ENCODE measurements around the gene ADGRE1.
"Not testable (repeated sequence)": the region's sequence is repeated elsewhere in the genome, so short reads cannot be mapped to it uniquely, and the experiment has no call there.

ADGRE1 gene, protein sequence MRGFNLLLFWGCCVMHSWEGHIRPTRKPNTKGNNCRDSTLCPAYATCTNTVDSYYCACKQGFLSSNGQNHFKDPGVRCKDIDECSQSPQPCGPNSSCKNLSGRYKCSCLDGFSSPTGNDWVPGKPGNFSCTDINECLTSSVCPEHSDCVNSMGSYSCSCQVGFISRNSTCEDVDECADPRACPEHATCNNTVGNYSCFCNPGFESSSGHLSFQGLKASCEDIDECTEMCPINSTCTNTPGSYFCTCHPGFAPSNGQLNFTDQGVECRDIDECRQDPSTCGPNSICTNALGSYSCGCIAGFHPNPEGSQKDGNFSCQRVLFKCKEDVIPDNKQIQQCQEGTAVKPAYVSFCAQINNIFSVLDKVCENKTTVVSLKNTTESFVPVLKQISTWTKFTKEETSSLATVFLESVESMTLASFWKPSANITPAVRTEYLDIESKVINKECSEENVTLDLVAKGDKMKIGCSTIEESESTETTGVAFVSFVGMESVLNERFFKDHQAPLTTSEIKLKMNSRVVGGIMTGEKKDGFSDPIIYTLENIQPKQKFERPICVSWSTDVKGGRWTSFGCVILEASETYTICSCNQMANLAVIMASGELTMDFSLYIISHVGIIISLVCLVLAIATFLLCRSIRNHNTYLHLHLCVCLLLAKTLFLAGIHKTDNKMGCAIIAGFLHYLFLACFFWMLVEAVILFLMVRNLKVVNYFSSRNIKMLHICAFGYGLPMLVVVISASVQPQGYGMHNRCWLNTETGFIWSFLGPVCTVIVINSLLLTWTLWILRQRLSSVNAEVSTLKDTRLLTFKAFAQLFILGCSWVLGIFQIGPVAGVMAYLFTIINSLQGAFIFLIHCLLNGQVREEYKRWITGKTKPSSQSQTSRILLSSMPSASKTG

DNA sequence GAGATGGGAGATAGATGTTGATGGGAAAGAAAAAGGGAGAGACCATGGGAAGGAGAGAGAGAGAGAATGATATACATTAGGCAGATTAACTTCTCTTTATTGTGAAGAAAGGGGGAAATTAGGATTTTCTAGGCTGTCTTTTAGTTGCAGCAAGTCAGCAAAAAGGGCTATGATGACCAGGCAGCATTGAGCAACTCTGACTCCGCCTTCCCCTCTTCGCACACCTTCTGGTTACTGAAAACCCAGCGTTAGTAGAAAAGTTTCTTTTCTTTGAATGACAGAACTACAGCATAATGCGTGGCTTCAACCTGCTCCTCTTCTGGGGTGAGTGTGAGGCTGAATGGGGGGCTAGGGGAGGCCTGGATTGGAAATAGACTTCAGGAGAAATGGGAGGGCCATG is at the start of gene ADGRE1:
Gene ADGRE1 (plus strand): TSS at position 264 of the 400 bp plus-strand sequence. CDS start 30 bp downstream, at position 294.
- no peak for DNase-seq (ENCODE audit: low read depth)

DNA sequence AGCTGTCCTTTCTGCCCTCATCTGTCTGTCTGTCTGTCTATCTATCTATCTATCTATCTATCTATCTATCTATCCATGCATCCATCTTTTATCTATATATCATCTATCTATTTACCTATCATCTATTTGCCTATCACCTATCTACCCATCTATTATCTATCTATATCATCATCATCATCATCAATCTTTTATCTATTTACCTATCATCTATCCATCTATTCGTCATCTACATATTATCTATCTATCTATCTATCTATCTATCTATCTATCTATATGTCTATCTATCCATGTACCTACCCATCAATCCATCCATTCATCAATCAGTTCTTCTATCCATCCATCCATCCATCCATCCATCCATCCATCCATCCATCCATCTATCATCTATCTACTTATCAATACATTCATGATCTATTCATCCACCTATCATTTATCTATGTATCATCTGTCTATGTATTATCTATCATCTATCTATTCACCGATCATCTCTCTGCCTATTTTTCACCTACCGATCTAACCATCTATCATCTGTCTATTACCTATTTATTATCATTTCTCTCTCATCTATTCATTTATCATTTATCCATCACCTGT is 49.2 kb upstream of the ADGRE1 start:
- DNase-seq (ENCODE audit: low read depth) = no peak

DNA sequence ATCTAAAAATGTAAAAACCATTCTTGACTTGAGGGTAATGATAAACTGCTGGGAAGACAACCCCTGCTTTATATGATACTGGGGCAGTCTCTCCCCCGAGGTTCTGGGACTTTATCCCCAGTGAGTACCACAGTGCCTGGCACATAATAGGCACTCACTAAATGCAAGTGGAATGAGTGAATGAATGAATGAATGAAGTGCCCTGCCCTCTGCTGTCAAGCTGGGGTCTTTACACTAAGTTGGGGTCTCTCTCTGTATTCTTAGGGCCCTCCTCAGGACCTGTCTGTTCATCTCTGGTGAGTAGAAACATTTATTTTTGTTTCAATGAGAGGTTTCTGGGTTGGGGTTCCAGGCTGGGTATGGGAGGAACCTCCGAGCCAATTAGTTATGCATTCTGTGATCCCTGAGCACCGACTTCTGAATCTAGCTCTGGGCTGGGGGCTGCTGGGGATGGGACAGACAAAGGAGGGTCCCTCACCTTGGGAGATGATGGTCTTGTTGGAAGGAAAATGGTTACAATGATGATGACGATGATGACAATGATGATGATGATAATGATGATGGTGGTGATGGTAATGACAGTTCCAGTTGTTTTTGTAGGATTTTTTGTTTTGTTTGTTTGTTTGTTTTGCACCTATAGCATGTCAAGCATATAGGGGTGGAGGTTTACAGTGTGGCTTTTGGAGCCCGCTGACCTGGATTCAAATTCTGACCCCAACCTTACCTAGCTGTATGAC is 44.3 kb upstream of the ADGRE1 start:
- DNase-seq (ENCODE audit: low read depth) = no peak

DNA sequence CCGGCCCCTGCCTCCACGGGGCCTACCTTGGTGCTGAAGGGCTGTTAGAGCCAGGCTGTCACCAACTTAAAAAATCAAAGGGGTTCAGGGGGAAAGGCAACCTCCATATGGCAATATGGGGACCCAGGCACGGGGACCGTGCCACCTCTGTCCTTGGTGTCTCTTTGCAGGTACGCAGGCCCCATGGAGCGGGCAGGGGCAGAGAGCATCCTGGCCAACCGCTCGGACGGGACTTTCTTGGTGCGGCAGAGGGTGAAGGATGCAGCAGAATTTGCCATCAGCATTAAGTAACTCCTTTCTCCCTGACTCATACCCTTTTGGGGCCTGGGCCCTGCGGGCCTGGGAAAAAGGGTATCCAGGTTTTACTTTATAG is 39.6 kb upstream of the ADGRE1 start:
- DNase-seq (ENCODE audit: low read depth) = no peak

DNA sequence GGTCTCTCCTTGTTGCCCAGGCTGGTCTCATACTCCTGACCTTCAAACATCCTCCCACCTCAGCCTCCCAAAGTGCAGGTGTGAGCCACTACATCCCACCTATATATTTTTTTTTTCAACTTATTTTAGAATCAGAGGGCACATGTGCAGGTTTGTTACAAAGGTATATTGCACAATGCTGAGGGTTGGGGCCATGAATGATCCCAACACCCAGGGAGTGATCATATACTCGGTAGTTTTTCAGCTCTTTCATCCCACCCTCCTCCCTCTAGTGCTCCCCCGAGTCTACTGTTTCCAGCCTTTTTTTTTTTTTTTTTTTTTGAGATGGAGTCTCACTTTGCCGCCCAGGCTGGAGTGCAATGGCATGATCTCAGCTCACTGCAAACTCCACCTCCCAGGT is 38.4 kb upstream of the ADGRE1 start:
- no peak for DNase-seq (ENCODE audit: low read depth)

DNA sequence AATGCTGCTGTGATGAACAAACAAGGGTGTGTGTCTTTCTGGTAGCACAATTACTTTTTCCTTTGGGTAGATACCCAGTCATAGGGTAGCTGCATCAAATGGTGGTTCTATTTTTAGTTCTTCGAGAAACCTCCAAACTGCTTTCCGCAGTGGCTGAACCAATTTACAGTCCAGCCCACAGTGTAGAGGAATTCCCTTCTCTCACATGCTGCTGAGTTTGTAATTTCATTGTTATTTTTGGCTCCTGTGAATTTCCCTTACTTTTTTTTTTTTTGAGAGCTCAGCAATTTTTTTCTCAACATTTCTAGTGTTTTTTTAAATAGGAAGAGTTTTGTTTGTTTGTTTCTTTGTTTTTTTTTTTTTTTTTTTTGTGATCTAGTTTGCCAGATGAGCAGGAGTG is 37.5 kb upstream of the ADGRE1 start:
- DNase-seq (ENCODE audit: low read depth) = no peak

DNA sequence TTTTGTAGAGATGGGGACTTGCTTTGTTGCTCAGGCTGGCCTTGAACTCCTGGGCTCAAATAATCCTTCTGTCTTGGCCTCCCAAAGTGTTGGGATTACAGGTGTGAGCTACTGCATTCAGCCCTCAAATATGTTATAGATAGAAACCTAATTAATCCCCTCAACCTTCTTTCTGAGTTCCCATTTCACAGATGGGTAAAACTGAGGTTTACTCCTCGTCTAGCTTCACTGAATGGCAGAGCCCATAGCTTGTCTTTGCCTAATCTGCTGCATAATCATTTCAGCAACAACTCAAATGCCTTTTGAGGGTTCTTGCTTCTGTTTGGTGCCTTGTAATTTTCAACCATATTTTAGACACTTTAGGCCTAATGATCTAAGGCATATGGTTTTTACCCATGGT is 36.0 kb upstream of the ADGRE1 start:
- DNase-seq (ENCODE audit: low read depth) = no peak

DNA sequence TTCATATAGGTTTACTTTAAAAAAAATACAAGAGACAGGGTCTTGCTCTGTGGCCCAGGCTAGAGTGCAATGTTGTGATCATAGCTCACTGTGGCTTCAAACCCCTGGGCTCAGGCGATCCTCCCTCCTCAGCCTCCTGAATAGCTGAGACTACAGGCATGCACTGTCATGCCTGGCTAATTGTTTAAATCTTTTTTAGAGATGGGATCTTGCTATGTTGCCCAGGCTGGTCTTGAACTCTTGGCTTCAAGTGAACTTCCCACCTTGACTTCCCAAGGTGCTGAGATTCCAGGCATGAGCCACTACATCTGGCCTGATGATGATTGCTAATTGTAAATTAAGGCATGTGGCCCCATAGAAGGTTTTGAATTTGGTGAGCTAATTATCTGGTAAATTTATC is 35.4 kb upstream of the ADGRE1 start:
- DNase-seq (ENCODE audit: low read depth) = no peak

DNA sequence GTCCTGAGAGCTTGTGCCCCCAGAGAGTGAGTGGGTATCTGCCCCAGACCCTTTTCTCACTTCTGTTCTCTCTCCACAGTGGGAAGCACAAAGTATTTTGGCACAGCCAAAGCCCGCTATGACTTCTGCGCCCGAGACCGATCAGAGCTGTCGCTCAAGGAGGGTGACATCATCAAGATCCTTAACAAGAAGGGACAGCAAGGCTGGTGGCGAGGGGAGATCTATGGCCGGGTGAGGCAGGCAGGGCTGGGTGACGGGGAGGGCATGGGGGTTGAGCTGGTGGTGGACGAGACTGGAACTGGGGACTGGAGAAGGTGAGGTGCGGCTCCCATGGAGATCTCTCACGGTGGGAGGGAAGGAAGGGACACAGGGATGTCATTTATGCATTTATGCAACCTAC is 33.5 kb upstream of the ADGRE1 start:
- DNase-seq (ENCODE audit: low read depth) = no peak

DNA sequence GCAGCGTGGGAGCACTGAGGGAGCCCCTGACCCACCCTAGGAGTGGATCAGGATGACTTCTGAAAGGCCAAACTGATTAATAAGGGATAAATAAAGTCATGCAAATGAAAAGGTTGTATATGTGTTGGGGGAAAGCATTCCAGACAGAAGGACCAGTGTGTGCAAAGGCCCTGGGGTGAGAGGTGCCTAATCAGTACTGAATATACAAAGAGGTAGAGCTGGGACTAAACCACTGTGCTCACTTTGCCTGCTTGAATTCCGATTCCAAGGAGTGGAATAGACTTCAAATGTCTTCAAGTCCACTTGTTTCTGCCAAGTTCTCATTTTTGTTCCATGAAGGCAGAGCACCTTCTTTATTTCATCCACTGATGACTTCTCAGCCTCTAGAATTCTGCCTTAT is 32.6 kb upstream of the ADGRE1 start:
- DNase-seq (ENCODE audit: low read depth) = no peak

DNA sequence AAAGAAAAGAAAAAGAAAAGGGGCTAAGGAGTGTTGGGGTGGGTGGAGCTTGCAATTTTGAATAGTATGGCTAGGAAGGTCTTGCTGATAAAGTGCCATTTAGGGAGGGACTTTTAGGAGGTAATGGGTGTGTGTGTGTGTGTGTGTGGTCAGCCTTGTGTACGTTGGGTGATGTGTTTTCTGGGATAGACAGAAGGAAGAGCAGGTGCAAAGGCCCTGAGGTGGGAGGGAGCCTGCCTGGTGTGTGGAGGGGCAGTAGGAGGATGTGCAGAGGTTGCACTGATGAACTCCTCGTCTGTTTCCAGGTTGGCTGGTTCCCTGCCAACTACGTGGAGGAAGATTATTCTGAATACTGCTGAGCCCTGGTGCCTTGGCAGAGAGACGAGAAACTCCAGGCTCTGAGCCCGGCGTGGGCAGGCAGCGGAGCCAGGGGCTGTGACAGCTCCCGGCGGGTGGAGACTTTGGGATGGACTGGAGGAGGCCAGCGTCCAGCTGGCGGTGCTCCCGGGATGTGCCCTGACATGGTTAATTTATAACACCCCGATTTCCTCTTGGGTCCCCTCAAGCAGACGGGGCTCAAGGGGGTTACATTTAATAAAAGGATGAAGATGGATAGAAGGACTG is 30.5 kb upstream of the ADGRE1 start:
- no peak for DNase-seq (ENCODE audit: low read depth)

DNA sequence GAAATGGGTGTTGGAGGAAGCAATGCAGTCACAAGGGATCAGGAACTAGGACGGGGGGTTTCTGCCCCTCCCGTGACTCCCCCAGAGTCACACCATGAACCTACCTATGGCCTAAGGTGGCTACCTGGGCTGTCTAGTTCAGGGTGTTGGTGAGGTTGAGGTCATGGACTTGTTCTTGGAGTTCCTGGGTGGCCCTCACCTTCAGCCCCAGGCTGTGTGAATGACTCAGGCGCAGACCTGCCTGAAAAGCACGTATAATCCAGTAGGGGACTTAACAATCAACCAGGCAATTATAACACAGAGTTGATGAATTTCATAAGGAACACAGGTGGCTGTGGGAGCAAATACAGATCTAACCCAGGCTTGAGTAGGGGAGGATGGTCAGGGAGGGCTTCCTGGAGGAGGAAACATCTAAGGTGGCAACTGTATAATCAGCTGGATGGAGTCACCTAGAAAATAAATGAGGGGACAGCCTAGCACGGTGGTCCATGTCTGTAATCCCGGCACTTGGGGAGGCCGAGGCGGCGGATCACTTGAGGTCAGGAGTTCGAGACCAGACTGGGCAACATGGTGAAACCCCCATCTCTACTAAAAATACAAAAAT is 25.6 kb upstream of the ADGRE1 start:
- DNase-seq (ENCODE audit: low read depth) = no peak

DNA sequence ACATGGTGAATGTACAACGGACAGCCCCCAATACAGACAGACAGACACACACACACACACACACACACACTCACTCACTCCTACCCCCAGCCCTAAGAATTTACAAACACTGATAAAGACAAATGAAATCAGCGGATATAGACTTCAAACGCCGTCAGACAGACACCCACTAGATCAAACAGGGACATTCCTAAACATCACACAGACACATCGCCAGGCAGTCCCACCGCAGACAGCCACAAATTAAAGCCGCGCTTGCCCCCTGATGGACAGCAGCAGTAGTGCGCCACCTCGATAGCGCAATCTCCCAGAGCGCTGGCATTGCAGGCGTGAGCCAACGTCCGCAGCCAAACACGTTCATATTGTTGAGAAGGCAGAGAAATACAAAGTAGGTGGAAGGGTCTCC is 24.7 kb upstream of the ADGRE1 start:
- DNase-seq (ENCODE audit: low read depth) = peak; percentile 84

DNA sequence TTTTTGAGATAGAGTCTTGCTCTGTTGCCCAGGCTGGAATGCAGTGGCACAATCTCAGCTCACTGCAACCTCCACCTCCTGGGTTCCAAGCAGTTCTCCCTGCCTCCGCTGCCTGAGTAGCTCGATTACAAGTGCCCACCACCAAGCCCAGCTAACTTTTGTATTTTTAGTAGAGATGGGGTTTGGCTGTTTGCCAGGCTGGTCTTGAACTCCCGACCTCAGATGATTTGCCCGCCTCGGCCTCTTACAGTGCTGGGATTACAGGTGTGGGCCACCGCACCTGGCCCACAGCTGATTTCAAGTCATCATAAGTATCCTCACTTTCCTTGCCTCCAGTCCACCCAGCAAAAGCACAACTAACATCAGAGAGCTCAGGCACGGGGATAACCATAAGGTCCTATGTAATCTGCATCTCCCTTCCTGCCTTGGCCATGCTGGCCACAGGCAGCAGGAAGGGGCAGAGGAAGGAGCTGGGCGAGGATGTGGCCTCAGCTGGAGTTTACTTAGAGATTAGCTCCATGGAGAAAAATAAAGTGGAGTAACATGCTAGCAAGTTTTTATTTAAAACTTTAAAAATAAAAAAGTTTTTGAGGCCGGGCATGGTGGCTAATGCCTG is 22.9 kb upstream of the ADGRE1 start:
- no peak for DNase-seq (ENCODE audit: low read depth)

DNA sequence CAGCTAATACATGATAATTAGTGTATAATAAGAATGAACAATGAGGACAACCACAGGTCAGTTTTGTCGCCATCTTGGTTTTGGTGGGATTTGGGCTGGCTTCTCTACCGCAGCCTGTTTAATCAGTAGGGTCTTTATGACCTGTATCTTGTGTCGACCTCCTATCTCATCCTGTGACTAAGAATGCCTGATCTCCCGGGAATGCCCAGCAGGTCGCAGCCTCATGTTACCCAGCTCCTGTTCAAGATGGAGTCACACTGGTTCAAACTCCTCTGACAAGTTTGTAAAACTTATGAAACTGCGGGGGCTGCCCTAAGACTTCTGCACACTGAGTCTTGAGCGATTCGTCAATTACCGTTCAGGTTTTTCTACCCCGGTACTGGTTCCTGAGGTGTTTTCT is 21.5 kb upstream of the ADGRE1 start:
- DNase-seq (ENCODE audit: low read depth) = no peak

DNA sequence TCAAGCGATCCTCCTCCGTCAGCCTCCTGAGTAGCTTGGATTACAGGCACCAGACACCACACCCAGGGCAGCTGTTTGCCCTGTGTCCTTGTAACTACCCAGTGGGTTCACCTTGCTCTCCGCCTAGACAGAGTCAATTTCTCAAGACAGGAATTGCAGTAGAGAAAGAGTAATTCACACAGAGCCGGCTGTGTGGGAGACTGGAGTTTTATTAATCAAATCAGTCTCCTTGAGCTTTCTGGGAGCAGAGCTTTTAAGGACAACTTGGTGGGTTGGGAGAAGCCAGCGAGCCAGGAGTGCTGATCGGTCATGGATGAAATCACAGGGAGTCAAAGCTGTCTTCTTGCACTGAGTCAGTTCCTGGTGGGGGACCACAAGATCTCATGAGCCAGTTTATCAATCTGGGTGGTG is 20.6 kb upstream of the ADGRE1 start:
- DNase-seq (ENCODE audit: low read depth) = no peak

DNA sequence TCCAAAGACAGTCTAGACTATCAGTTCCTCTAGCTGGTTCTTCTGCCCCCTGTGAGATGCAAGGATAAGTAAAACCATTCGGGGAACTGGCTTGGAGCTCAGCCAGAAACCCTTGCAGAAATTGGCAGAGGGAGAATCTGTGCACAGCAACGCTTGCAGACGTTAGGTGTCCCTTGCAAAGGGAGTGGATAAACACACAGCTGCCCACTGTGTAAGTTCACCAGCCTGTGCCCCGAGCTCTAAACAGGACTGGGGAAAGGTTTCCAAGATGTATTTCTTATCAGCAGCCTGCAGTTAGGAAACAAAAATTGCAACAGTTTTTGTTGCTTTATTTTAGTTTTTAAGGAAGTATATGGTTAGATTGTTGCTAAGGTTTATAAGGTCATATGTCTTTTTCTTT is 19.0 kb upstream of the ADGRE1 start:
- DNase-seq (ENCODE audit: low read depth) = no peak

DNA sequence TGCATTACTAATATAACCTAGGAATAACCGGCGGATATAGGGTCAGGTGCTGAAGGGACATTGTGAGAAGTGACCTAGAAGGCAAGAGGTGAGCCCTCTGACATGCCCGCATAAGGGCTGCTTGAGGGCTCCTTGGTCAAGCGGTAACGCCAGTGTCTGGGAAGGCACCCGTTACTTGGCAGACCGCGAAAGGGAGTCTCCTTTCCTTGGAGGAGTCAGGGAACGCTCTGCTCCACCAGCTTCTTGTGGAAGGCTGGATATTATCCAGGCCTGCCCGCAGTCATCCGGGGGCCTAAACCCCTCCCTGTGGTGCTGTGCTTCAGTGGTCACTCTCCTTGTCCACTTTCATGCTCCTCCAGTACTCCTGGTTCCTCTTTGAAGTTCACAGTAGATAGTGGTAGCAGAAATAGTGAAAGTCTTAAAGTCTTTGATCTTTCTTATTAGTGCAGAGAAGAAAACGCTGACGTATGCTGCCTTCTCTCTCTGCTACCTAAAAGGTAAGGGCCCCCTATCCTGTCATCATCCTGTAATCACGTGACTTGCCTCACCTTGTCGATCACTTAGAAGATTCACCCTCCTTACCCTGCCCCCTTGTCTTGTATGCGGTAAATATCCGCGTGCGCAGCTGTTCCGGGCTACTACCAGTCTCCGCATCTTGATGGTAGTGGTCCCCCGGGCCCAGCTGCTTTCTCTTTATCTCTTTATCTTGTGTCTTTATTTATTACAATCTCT is 18.1 kb upstream of the ADGRE1 start:
- DNase-seq (ENCODE audit: low read depth) = not testable (repeated sequence)

DNA sequence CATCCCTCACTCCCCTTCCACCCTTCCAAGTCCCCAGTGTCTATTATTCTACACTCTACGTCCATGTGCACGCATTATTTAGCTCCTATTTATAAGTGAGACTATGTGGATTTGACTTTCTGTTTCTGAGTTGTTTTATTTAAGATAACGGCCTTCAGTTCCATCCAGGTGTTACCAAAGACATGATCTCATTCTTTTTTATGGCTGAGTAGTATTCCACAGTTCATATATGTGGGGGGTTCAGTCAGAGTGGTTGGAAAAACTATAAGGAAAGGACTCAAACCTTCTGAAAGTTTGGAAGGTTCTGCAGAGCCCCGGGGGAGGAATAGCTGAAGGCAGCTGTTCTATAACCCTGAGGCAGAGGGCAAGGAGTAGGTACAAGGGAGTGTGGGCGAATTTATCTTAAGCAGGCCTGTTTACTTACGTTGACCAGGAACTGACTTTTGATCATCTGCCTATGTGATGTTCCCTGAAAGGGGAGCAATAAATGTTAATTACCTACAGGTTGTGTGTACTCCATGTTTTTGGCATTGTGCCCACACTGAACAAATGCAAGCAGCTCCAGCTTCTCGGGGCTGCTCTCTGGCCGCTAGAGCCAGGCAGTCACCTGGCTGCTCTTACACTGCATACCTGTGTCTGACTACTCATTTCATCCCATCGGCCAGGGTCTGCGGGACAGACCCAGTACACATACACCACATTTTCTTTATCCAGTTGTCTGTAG is 13.5 kb upstream of the ADGRE1 start:
- DNase-seq (ENCODE audit: low read depth) = no peak

DNA sequence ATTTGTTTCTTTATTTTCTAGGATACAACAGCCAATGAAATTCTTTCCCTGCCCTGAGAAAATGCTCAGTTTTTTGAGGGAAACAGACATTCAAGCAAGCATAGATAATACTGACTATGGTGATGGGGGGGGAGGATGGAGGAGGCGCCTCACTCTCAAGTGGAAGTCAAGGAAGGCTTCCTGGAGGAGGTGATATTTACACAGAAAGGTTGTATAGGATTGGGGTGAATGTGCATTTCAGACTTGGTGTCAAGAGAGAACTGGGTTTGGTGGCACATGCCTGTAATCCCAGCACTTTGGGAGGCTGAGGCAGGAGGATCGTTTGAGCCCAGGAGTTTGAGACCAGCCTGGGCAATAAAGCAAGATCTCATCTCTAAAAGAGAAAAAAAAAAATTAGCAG is 12.2 kb upstream of the ADGRE1 start:
- DNase-seq (ENCODE audit: low read depth) = no peak
